ENCODE measurements around the gene PKHD1. TPM values are rescaled to one million over a fixed set of nuclear protein-coding genes. Genes with fewer than 3 reads are reported as not detected.

PKHD1 gene
- total and polyA plus RNA-seq, 9 donors: 0.01 to 0.12 (median 0.05) TPM; not detected in 3

DNA sequence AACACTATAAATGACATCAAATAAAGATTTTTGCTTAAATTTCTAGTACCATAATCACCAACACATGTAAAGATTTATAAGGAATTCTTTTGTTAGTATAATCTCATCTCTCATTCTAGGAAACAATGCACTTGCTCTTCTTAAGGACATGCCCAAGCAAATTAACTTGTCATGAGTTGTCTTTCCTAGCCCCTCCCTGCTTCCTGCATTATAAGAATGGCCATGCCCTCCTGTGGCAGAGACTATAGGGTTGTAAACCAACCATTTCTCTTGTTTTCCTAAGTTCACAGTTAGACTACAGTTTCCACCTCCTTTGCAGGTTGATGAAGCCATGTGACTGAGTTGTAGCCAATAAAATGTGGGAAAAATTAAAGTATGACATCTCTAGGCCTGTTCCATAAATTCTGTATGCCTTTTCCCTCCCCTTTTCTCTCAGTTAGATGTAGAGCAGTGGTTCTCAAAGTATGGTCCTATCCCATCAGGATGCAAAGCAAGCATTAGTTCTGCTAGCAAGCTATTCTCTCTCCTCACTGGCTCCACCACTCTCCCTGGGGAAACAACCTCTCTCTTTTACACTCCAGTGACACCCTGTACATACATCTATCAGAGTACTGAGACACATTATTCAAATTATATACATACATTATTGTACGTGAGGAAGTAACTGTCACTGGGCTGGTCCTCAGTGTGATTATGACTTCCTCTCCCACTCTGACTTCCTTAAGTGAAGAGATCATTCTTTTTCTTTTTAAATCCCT is 295.0 kb downstream of the PKHD1 start:
- H3K4me1 ChIP-seq (ENCODE audit: insufficient read depth): no peaks in the 10 kb centered on the region
- intact Hi-C loops (cut with DNase I): no loop called here
- H3K9me3 ChIP-seq: no peaks in the 10 kb centered on the region
- no peak overlapping the region for H3K4me3 ChIP-seq
- no peak for TF ChIP-seq CTCF (IDR thresholded peaks at IDR 0.05)
- TF ChIP-seq POLR2A (IDR thresholded peaks at IDR 0.05): no peak
- no peak for TF ChIP-seq EP300 (IDR thresholded peaks at IDR 0.05)
- H3K27me3 ChIP-seq: no peaks in the 10 kb centered on the region
- H3K27ac ChIP-seq: no peak overlapping the region
- 36 to 51% (median 48%) methylated on average over 1 of the region's 1 CpG for WGBS, 3 donors
- DNase-seq: no peak
- no peaks in the 10 kb centered on the region for H3K36me3 ChIP-seq

- intact Hi-C loops (cut with DNase I): no loop called here
- no peak for TF ChIP-seq POLR2A (IDR thresholded peaks at IDR 0.05)
- no peak for TF ChIP-seq EP300 (IDR thresholded peaks at IDR 0.05)
- no peak for TF ChIP-seq CTCF (IDR thresholded peaks at IDR 0.05)
- H3K4me1 ChIP-seq (ENCODE audit: insufficient read depth): no peaks in the 10 kb centered on the region
- H3K9me3 ChIP-seq: no peaks in the 10 kb centered on the region
- 68 to 81% (median 77%) methylated on average over 5 of the region's 5 CpGs for WGBS, 3 donors
- H3K36me3 ChIP-seq: no peaks in the 10 kb centered on the region
- H3K27ac ChIP-seq: no peak overlapping the region
- no peak for DNase-seq
- H3K4me3 ChIP-seq: no peak overlapping the region
- H3K27me3 ChIP-seq: no peaks in the 10 kb centered on the region
Measured at GRCh38 chr6:51790946-51791345, 296.5 kb downstream of the PKHD1 start.

DNA sequence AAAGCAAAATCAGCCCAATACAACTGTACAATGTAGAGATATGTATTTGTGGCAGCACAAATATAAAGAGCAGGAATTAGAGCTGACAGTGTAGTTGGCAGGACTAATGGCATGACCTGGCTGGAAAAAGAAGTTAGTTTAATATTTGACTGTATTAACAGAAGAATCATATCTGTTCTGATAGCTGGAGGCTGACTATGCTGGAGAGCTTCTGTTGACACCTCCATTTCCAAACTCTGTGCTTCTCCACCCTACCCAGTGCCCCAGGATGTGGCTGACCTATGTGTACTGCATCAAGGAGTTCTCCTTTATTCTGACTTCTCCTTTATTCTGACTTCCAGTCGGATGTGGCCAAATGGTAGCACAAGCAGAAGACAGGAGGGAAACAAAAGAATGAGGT is 299.3 kb downstream of the PKHD1 start:
- no peaks in the 10 kb centered on the region for H3K9me3 ChIP-seq
- H3K27me3 ChIP-seq: no peaks in the 10 kb centered on the region
- WGBS, 3 donors: 60 to 82% (median 65%) methylated on average over 1 of the region's 1 CpG
- H3K4me1 ChIP-seq (ENCODE audit: insufficient read depth): no peaks in the 10 kb centered on the region
- intact Hi-C loops (cut with DNase I): no loop called here
- no peak overlapping the region for H3K27ac ChIP-seq
- H3K4me3 ChIP-seq: no peak overlapping the region
- TF ChIP-seq CTCF (IDR thresholded peaks at IDR 0.05) (no peak), POLR2A (IDR thresholded peaks at IDR 0.05) (no peak), EP300 (IDR thresholded peaks at IDR 0.05) (no peak)
- no peak for DNase-seq
- H3K36me3 ChIP-seq: no peaks in the 10 kb centered on the region

GRCh38 chr6:51778666-51779065 is 308.7 kb downstream of the PKHD1 start:
- Histone ChIP-seq H3K4me3 (no peak overlapping the region), H3K36me3 (no peaks in the 10 kb centered on the region), H3K9me3 (no peaks in the 10 kb centered on the region), H3K27me3 (no peaks in the 10 kb centered on the region), H3K4me1 (ENCODE audit: insufficient read depth) (no peaks in the 10 kb centered on the region), H3K27ac (no peak overlapping the region)
- no peak for DNase-seq
- TF ChIP-seq CTCF (IDR thresholded peaks at IDR 0.05) (no peak), POLR2A (IDR thresholded peaks at IDR 0.05) (no peak)
- intact Hi-C loops (cut with DNase I): no loop called here
- 43 to 62% (median 62%) methylated on average over 2 of the region's 2 CpGs for WGBS, 3 donors
